Activated CD4-positive, alpha-beta T cell treated with anti-CD3 and anti-CD28 coated beads, Interleukin-2, amount 50 U/mL, for 24 hours (primary cell): ENCODE measurements around the gene NUDT12.

Source experiments
- DNase-seq, 2 donors: peaks; one replicate each; pipeline ENCODE4 v3.0.0-alpha.2; 2020; ENCODE audit warnings: low read depth in 1 of 2, low spot score in 1 of 2

The NUDT12 gene

GRCh38 chr5:103562453-103563157, at the start of gene NUDT12:
Gene NUDT12 (minus strand): TSS chr5:103562789. CDS start chr5:103560248, 2,541 bp downstream.
- peak; percentile 16 to 30 for DNase-seq

DNA sequence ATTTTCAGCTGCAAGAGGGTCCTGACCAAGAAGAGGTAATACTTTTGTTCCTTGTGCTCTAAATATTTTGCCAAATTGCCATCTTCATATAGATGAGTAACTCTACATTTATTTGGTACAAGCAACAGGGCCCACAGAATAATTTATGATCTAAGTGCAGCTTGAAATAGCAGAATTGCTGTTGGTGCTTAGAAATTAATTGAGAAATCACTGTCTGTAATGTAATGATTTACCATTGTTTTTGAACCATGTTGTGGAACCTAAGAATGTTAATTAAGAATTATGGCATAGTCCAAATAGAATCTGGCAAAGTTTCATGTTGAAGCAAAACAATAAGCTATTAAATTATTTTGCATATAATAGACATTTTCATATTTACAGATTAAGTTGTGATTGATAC, 44.8 kb upstream of the NUDT12 start:
- DNase-seq: no peak

DNA sequence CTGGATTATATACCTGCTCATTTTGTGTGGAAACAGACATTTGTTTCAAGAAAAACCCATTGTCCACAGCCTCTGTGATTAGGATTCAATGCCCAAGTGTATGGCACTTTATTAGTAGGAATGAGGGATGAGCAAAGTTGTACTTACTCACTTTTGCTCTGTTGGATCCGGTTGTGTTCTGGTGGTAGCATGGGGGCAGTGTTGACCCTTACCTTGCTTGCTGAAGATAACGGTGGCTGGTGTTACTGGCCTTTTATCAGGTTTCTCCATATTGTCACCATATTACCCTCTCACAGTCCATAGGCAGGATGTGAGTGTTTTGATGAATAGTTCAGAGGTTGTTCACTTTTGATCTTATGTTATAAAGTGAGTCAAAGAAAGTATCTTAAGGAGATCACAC, 42.7 kb upstream of the NUDT12 start:
- no peak for DNase-seq

- DNase-seq: no peak
Observed at GRCh38 chr5:103602438-103602837, 39.8 kb upstream of the NUDT12 start.

DNA sequence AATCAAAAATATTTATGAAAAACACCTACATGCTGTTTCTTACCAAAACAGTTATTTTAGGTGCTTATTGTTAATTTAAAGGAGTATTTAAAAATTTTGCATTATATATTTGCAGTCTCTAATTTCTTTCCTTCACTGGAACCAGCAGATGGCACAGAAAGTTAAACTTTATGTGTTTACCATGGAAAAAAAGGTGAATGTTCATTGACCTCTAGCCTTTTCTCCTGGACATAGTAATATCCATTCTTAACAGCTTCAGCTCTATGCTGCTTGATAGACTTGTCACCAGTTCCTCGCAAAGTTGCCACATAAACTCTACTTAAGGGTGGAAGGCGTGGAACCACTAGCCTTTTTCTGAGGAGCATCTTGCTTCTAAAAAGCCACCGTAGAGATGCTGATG, 38.7 kb upstream of the NUDT12 start:
- no peak for DNase-seq

DNA sequence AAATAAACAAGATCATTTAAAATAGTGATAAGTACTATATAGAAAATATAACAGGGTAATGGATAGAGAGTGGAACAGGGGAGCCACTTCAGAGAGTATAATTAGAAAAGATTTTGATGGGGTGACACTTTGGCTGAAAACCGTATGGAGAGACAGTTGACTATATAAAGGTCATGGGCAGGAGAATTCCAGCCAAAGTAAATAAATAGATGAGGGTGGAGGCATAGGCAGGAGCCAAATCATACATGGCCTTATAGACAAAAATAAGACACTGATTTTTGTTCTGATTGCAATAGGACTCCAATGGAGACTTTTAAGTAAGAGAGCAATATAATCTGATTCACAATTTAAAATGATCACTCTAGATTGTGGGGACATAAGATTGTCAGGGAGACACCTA, 37.5 kb upstream of the NUDT12 start:
- no peak for DNase-seq

DNA sequence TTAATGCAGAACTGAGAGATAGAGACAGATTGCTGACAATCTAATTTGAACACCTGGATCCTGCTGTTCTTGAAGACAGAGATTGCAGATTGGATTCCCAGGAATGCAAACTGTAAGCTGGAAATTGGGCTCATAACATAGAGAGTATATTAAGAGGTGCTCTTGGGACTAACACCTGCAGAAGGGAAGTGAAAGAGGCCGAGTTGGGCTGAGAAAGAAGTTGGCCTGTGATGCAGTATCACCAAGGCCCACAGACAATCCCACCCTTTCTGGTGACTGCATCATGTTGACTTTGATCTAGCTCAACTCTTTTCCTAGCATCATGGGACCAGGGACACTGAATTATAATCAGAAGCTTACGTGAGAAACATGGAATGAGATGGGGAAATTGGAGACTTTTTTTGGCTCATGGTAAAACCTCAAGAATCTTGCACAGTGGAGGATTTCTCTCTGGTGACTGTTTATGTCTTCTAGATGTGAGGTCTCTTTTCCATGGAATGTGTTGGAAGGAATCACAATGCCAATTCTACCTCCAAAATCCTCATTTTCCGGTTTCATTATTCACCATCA, 36.5 kb upstream of the NUDT12 start:
- no peak for DNase-seq

DNA sequence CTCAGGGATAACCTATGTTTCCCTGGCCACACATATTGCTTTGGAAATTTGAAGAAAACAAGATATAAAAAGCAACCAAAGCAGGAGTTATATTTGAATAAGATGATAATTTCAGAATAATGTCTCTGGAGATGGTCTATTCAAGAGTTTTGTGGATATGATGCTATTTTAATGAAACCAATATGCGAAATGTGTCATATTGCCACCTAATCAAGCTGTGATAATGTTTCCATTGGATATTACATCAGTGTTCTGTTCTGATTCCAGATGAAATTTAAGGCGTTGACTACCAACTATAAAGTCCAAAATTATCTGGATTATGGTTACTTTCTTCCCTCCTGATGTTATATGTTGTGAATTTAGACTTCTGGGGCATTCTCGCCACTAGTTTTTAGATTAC, 27.6 kb upstream of the NUDT12 start:
- DNase-seq: no peak

GRCh38 chr5:103589776-103590175, 27.2 kb upstream of the NUDT12 start:
- no peak for DNase-seq

DNA sequence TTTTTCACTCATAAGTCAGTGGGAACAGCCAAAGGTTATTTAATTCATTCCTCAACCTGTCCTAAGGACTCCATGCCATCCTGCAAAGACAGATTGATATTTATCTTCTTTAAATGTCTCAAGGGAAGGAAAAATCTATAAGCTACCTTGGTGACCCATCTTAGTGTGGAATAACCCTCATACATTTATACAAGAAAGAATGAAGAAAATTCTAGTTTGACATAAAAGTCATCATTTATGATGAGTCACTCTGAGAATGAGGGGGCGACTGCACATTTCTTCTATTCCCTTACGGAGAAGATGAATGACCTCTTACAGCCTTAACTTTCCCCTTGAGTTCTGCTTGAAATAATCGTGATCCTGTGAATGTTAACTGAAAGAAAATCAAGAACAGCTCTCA, 26.8 kb upstream of the NUDT12 start:
- DNase-seq: no peak

- DNase-seq: no peak
Observed at GRCh38 chr5:103587185-103587748, 24.7 kb upstream of the NUDT12 start.

GRCh38 chr5:103582364-103582763, 19.8 kb upstream of the NUDT12 start:
- DNase-seq: no peak

GRCh38 chr5:103573411-103573810, 10.8 kb upstream of the NUDT12 start:
- DNase-seq: no peak

DNA sequence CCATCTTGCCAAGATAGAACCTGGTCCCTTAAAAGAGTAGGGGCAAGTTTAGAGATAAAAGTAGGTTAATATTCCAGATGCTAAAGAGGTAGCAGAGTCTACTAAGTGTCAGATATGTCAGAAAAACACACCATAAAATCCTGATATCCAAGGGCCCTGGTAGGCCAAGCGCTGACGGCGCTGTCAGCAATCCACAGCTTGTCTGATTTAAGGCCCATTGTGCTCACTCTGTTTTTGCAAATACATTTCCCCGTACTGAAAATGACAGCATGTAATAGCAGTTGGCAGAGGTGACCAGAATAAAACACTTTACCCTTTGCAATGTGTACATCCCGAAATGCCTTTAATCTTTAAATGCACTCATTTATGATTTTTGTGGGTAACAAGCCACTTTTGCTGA, 9.9 kb upstream of the NUDT12 start:
- DNase-seq: no peak

DNA sequence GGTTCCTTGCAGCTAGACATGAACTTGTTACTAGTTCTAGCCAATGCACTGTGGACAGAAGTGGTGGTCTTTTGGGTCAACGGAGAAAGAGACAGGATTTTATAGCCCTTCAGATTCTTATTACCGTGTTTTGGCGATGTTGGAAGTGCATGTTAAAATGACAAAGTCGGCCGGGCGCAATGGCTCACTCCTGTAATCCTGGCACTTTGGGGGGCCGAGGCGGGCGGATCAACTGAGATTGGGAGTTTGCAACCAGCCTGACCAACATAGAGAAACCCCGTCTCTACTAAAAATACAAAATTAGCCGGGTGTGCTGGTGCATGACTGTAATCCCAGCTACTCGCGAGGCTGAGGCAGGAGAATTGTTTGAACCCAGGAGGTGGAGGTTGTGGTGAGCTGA, 9.1 kb upstream of the NUDT12 start:
- DNase-seq: no peak

GRCh38 chr5:103569313-103570060, 6.9 kb upstream of the NUDT12 start:
- no peak for DNase-seq

DNA sequence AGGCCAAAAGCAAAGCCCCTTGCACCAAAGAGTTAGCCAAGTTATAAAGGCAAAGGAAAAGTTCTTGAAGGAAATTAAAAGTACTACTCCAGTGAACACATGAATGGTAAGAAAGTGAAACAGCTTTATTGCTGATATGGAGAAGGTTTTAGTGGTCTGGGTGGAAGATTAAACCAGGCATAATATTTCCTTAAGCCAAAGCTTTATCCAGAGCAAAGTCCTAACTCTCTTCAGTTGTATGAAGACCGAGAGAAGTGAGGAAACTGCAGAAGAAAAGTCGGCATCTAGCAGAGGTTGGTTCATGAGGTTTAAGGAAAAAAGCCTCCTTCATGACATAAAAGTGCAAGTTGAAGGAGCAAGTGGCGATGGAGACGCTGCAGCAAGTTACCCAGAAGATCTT, 3.1 kb upstream of the NUDT12 start:
- DNase-seq: no peak

- DNase-seq: no peak
Observed at GRCh38 chr5:103561685-103562452, 720 bp downstream of the NUDT12 start.

GRCh38 chr5:103560826-103561225, 1.8 kb downstream of the NUDT12 start:
- DNase-seq: no peak

GRCh38 chr5:103546858-103547257, 15.7 kb downstream of the NUDT12 start:
- no peak for DNase-seq

- no peak for DNase-seq
Observed at GRCh38 chr5:103542441-103542840, 20.1 kb downstream of the NUDT12 start.
